Trophoblast cell (in vitro differentiated cells and primary cell): ENCODE results near the gene CUBN.

Experiments
- DNase-seq, 2 donors: peaks; one replicate each; pipeline ENCODE4 v3.0.0-alpha.2; 2016
- H2AFZ ChIP-seq: 2 replicates; pipeline ENCODE4 v1.6.1; 2013; ENCODE audit warnings: low read length, moderate library complexity, mild to moderate bottlenecking; ENCODE audit not compliant: insufficient read depth, poor library complexity
- H2AK5ac ChIP-seq: 2 replicates; pipeline ENCODE4 v1.6.1; 2013; ENCODE audit warnings: mild to moderate bottlenecking, low read length
- H2BK120ac ChIP-seq: 2 replicates; pipeline ENCODE4 v1.6.1; 2013; ENCODE audit warnings: low read length, mild to moderate bottlenecking, moderate library complexity; ENCODE audit not compliant: insufficient read depth, poor library complexity
- H2BK12ac ChIP-seq: 2 replicates; pipeline ENCODE4 v1.6.1; 2013; ENCODE audit warnings: mild to moderate bottlenecking, low read length, moderate library complexity
- H2BK5ac ChIP-seq: 2 replicates; pipeline ENCODE4 v1.6.1; 2013; ENCODE audit warnings: low read length, low read depth, moderate library complexity, mild to moderate bottlenecking; ENCODE audit not compliant: poor library complexity
- H3K14ac ChIP-seq: 2 replicates; pipeline ENCODE4 v1.6.1; 2013; ENCODE audit warnings: mild to moderate bottlenecking, low read length
- H3K18ac ChIP-seq: 2 replicates; pipeline ENCODE4 v1.6.1; 2013; ENCODE audit warnings: mild to moderate bottlenecking, low read length
- H3K23ac ChIP-seq: 2 replicates; pipeline ENCODE4 v1.6.1; 2013; ENCODE audit warnings: low read length
- H3K27ac ChIP-seq: 2 replicates; pipeline ENCODE4 v1.5.1; 2013; ENCODE audit warnings: low read depth, mild to moderate bottlenecking, inconsistent platforms, low read length, moderate library complexity
- H3K27me3 ChIP-seq: 2 replicates; pipeline ENCODE4 v1.6.1; 2013; ENCODE audit warnings: inconsistent platforms, mild to moderate bottlenecking, low read length, moderate library complexity; ENCODE audit not compliant: insufficient read depth
- H3K36me3 ChIP-seq, 2 experiments: 1 replicate in 1 of 2; 2 replicates in 1 of 2; pipeline ENCODE4 v1.6.1; 2013; ENCODE audit warnings: low read length in 2 of 2, mild to moderate bottlenecking in 2 of 2, moderate library complexity in 1 of 2; ENCODE audit not compliant: insufficient read depth in 2 of 2, control insufficient read depth in 1 of 2
- H3K4ac ChIP-seq: 2 replicates; pipeline ENCODE4 v1.6.1; 2013; ENCODE audit warnings: low read depth, mild to moderate bottlenecking, low read length, moderate library complexity
- H3K4me1 ChIP-seq, 2 experiments: 1 replicate in 1 of 2; 2 replicates in 1 of 2; pipeline ENCODE4 v1.6.1; 2013; ENCODE audit warnings: low read length in 2 of 2, mild to moderate bottlenecking in 2 of 2, moderate library complexity in 1 of 2; ENCODE audit not compliant: insufficient read depth in 2 of 2, control insufficient read depth in 1 of 2
- H3K4me2 ChIP-seq: 2 replicates; pipeline ENCODE4 v1.6.1; 2013; ENCODE audit warnings: inconsistent platforms, mild to moderate bottlenecking, low read length, moderate library complexity
- H3K4me3 ChIP-seq: 2 replicates; pipeline ENCODE4 v1.5.1; 2013; ENCODE audit warnings: mild to moderate bottlenecking, low read depth, low read length, inconsistent platforms
- H3K79me1 ChIP-seq: one replicate; pipeline ENCODE4 v1.6.1; 2013; ENCODE audit warnings: low read length
- H3K79me2 ChIP-seq: 2 replicates; pipeline ENCODE4 v1.6.1; 2013; ENCODE audit warnings: low read length, mild to moderate bottlenecking; ENCODE audit not compliant: control insufficient read depth, insufficient read depth, poor library complexity
- H3K9ac ChIP-seq: 2 replicates; pipeline ENCODE4 v1.6.1; 2013; ENCODE audit warnings: mild to moderate bottlenecking, low read length
- H3K9me3 ChIP-seq: 2 replicates; pipeline ENCODE4 v1.6.1; 2013; ENCODE audit warnings: low read depth, mild to moderate bottlenecking, control low read depth, inconsistent platforms, low read length; ENCODE audit not compliant: insufficient read depth
- H4K12ac ChIP-seq: 2 replicates; pipeline ENCODE4 v1.6.1; 2013; ENCODE audit warnings: low read depth, mild to moderate bottlenecking, low read length, moderate library complexity
- H4K8ac ChIP-seq: 2 replicates; pipeline ENCODE4 v1.6.1; 2013; ENCODE audit warnings: low read depth, mild to moderate bottlenecking, low read length, moderate library complexity
- H4K91ac ChIP-seq: one replicate; pipeline ENCODE4 v1.6.1; 2013; ENCODE audit warnings: low read depth, mild to moderate bottlenecking, low read length, moderate library complexity
- WGBS: extraction: QIAGEN DNeasy Blood & Tissue Kit; methylation state at CpG from one replicate; pipeline ENCODE4 v1.1.7; 2013; ENCODE audit warnings: missing lambda C conversion rate; ENCODE audit not compliant: insufficient read length, insufficient coverage; ENCODE audit errors: extremely low coverage; 5-methylcytosine and 5-hydroxymethylcytosine counted together

CUBN gene

GRCh38 chr10:17112566-17112965 is 17.0 kb downstream of the CUBN start:
- Histone ChIP-seq H3K27ac (no peak overlapping the region), H3K4me1 (peaks cover 5 to 7% of the 10 kb centered on the region in 2 experiments), H2BK120ac (no peak overlapping the region), H3K79me1 (peaks cover 1% of the 10 kb centered on the region), H2BK5ac (no peak overlapping the region), H3K27me3 (no peaks in the 10 kb centered on the region), H3K14ac (no peak overlapping the region), H3K36me3 (no peaks in the 10 kb centered on the region), H3K9ac (no peak overlapping the region), H4K12ac (no peak overlapping the region), H2AK5ac (no peak overlapping the region), H3K9me3 (peaks cover 2% of the 10 kb centered on the region), H3K4me2 (no peak overlapping the region), H4K91ac (no peak overlapping the region), H3K4ac (no peak overlapping the region), H3K23ac (no peak overlapping the region), H4K8ac (no peak overlapping the region), H3K4me3 (no peak overlapping the region), H2BK12ac (no peak overlapping the region), H2AFZ (no peak overlapping the region), H3K79me2 (no peaks in the 10 kb centered on the region), H3K18ac (no peak overlapping the region)
- WGBS: no CpG with 5 or more reads among the region's 3 CpGs
- DNase-seq: no peak

GRCh38 chr10:17109475-17110207 is 20.0 kb downstream of the CUBN start:
- Histone ChIP-seq H2AFZ (no peak overlapping the region), H3K18ac (no peak overlapping the region), H3K36me3 (no peaks in the 10 kb centered on the region), H3K79me2 (no peaks in the 10 kb centered on the region), H2BK120ac (no peak overlapping the region), H3K4ac (no peak overlapping the region), H4K8ac (no peak overlapping the region), H3K23ac (no peak overlapping the region), H3K79me1 (no peaks in the 10 kb centered on the region), H3K4me3 (no peak overlapping the region), H3K14ac (no peak overlapping the region), H3K9me3 (peaks cover 2% of the 10 kb centered on the region), H3K9ac (no peak overlapping the region), H3K4me2 (no peak overlapping the region), H3K4me1 (peaks cover 0 to 3% of the 10 kb centered on the region in 2 experiments), H2BK5ac (no peak overlapping the region), H4K91ac (no peak overlapping the region), H3K27ac (no peak overlapping the region), H3K27me3 (no peaks in the 10 kb centered on the region), H2BK12ac (no peak overlapping the region), H4K12ac (no peak overlapping the region), H2AK5ac (no peak overlapping the region)
- no peak for DNase-seq
- WGBS: no CpG with 5 or more reads among the region's 3 CpGs

DNA sequence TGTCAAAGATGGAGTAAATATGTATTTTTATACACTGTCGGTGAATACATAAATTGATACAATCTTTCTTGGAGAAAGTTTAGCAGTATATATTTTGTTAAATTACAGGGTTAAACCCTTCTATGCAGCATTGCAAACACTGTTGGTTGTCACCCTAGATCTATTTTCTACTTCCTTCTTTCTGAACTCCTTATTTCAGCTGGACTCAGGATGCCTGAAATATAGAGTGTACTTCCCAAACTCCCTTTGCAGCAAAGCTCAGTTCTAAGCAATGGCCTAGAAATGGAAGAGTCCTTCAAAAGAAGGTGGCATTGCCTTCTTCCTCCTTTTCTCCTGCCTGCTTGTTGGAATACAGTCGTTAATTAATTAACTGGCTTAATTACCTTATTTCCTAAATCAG is 20.6 kb downstream of the CUBN start:
- Histone ChIP-seq H3K4me1 (peaks cover 0 to 3% of the 10 kb centered on the region in 2 experiments), H3K4me3 (no peak overlapping the region), H4K8ac (no peak overlapping the region), H3K9ac (no peak overlapping the region), H4K91ac (no peak overlapping the region), H2AK5ac (no peak overlapping the region), H2BK5ac (no peak overlapping the region), H3K9me3 (peaks cover 2% of the 10 kb centered on the region), H3K79me1 (no peaks in the 10 kb centered on the region), H3K14ac (no peak overlapping the region), H3K36me3 (no peaks in the 10 kb centered on the region), H4K12ac (no peak overlapping the region), H2AFZ (no peak overlapping the region), H3K4me2 (no peak overlapping the region), H3K23ac (no peak overlapping the region), H3K4ac (no peak overlapping the region), H3K18ac (no peak overlapping the region), H2BK120ac (no peak overlapping the region), H3K79me2 (no peaks in the 10 kb centered on the region), H3K27ac (no peak overlapping the region), H2BK12ac (no peak overlapping the region), H3K27me3 (no peaks in the 10 kb centered on the region)
- no CpG with 5 or more reads among the region's 2 CpGs for WGBS
- DNase-seq: no peak

DNA sequence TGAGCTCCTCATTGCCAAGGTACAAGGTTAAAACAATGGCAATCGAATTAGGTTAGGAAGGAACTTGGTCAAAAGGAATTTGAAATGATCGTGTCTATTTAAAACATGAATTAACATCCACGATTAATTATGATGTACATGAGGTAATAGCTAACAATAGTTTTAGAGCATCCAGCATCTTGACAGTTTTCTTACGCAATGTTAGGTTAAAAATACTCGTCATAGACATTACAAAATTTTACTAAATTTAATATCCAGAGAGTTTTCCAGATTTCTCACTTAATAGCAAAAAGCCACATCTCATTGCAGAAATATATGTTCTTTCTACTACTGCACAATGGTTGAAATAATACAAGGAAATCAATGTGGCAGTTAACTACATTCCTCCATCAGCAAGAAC is 22.6 kb downstream of the CUBN start:
- Histone ChIP-seq H3K9me3 (peaks cover 2% of the 10 kb centered on the region), H2AFZ (no peak overlapping the region), H3K9ac (no peak overlapping the region), H4K12ac (no peak overlapping the region), H3K27me3 (no peaks in the 10 kb centered on the region), H2AK5ac (no peak overlapping the region), H3K4me2 (no peak overlapping the region), H3K18ac (no peak overlapping the region), H4K91ac (no peak overlapping the region), H4K8ac (no peak overlapping the region), H2BK120ac (no peak overlapping the region), H3K79me1 (no peaks in the 10 kb centered on the region), H3K4me3 (no peak overlapping the region), H2BK12ac (no peak overlapping the region), H2BK5ac (no peak overlapping the region), H3K79me2 (no peaks in the 10 kb centered on the region), H3K23ac (no peak overlapping the region), H3K4ac (no peak overlapping the region), H3K14ac (no peak overlapping the region), H3K36me3 (no peaks in the 10 kb centered on the region), H3K27ac (no peak overlapping the region), H3K4me1 (no peaks in the 10 kb centered on the region)
- WGBS: no CpG with 5 or more reads among the region's 5 CpGs
- no peak for DNase-seq
